HepG2 (cell line): ENCODE results near the gene FBXO24. TPM values are rescaled to one million over a fixed set of nuclear protein-coding genes. Genes with fewer than 3 reads are reported as not detected.

Experiments used
- ARID5B ChIP-seq: IDR thresholded peaks from 2 replicates; pipeline ENCODE4 v1.4.0; 2020; ENCODE audit warnings: mild to moderate bottlenecking, missing genetic modification reagents
- BRCA1 ChIP-seq: sonication (generic); formaldehyde crosslinking; IDR thresholded peaks from 2 replicates; pipeline ENCODE4 v1.4.0; 2020; ENCODE audit warnings: missing genetic modification reagents
- ELF1 ChIP-seq: sonication (generic); formaldehyde crosslinking; IDR thresholded peaks from 2 replicates; pipeline ENCODE4 v1.4.0; 2020; ENCODE audit warnings: missing genetic modification reagents
- ETV5 ChIP-seq: IDR thresholded peaks from 2 replicates; pipeline ENCODE4 v1.6.1; 2018; ENCODE audit warnings: missing biosample characterization, missing genetic modification reagents, inconsistent platforms, borderline replicate concordance
- KDM1A ChIP-seq: IDR thresholded peaks from 2 replicates; pipeline ENCODE4 v1.6.1; 2016; ENCODE audit warnings: missing compliant biosample characterization
- MXD4 ChIP-seq: IDR thresholded peaks from 2 replicates; pipeline ENCODE4 v1.6.1; 2016; ENCODE audit warnings: mild to moderate bottlenecking, missing biosample characterization, missing genetic modification reagents
- NCOA2 ChIP-seq: sonication (generic); formaldehyde crosslinking; IDR thresholded peaks from 2 replicates; pipeline ENCODE4 v1.8.0; 2022; ENCODE audit warnings: inconsistent platforms
- NFIB ChIP-seq: sonication (generic); formaldehyde crosslinking; IDR thresholded peaks from 2 replicates; pipeline ENCODE4 v1.9.0; 2021; ENCODE audit warnings: missing genetic modification reagents, mild to moderate bottlenecking, borderline replicate concordance
- NR2F6 ChIP-seq, 2 experiments: IDR thresholded peaks; 2 replicates each; pipeline ENCODE4 v1.6.1; 2016; ENCODE audit warnings: antibody characterized with exemption in 1 of 2, mild to moderate bottlenecking in 1 of 2
- RNF2 ChIP-seq: fragments of 450-650 bp; conservative IDR thresholded peaks from 2 replicates; pipeline ENCODE4 v1.6.1; 2016; ENCODE audit warnings: low read depth
- SRY ChIP-seq: sonication (generic); formaldehyde crosslinking; IDR thresholded peaks from 2 replicates; pipeline ENCODE4 v1.8.0; 2022; ENCODE audit warnings: mild to moderate bottlenecking, missing genetic modification reagents
- STAT6 ChIP-seq: sonication (generic); formaldehyde crosslinking; IDR thresholded peaks from 2 replicates; pipeline ENCODE4 v1.4.0; 2020; ENCODE audit warnings: missing genetic modification reagents, mild to moderate bottlenecking, borderline replicate concordance
- ZBTB21 ChIP-seq: sonication (generic); formaldehyde crosslinking; IDR thresholded peaks from 2 replicates; pipeline ENCODE4 v1.4.0; 2020; ENCODE audit warnings: missing genetic modification reagents
- ZNF292 ChIP-seq: sonication (generic); formaldehyde crosslinking; IDR thresholded peaks from 2 replicates; pipeline ENCODE4 v1.8.1; 2022; ENCODE audit warnings: mild to moderate bottlenecking, low read depth, missing genetic modification reagents, borderline replicate concordance
- ZNF33A ChIP-seq: sonication (generic); formaldehyde crosslinking; IDR thresholded peaks from 2 replicates; pipeline ENCODE4 v1.5.1; 2020; ENCODE audit warnings: missing genetic modification reagents, mild to moderate bottlenecking, moderate library complexity, borderline replicate concordance
- ZNF34 ChIP-seq: sonication (generic); formaldehyde crosslinking; IDR thresholded peaks from 2 replicates; pipeline ENCODE4 v1.4.0; 2020; ENCODE audit warnings: mild to moderate bottlenecking, missing genetic modification reagents, borderline replicate concordance
- ZNF816 ChIP-seq: sonication (generic); formaldehyde crosslinking; IDR thresholded peaks from 2 replicates; pipeline ENCODE4 v1.8.0; 2022; ENCODE audit warnings: missing genetic modification reagents, mild to moderate bottlenecking, borderline replicate concordance
- ZNF883 ChIP-seq: sonication (generic); formaldehyde crosslinking; IDR thresholded peaks from 2 replicates; pipeline ENCODE4 v1.5.1; 2020; ENCODE audit warnings: mild to moderate bottlenecking, missing genetic modification reagents; ENCODE audit errors: not compliant biosample characterization
- polyA plus RNA-seq, 8 experiments: library from polyadenylated mRNA; depleted of rRNA in 3 of 8; stranded (reverse) in 7 of 8; unstranded in 1 of 8; fragments of >200 nt; fragmentation: Illumina TruSeq in 4 of 8; extraction: Trizol in 4 of 8; gene quantifications; 2 replicates each; pipeline versions ENCODE4 v1.2.1 to v1.2.3, GENCODE V29; 2011 to 2016; ENCODE audit warnings: low read depth in 4 of 8, missing spikeins in 1 of 8, mixed read lengths in 1 of 8; ENCODE audit not compliant: insufficient read depth in 1 of 8
- total RNA-seq, 5 experiments: library from RNA; depleted of rRNA; stranded (reverse); fragments of >200 nt; fragmentation: Illumina TruSeq; extraction: Trizol; gene quantifications; 2 replicates each; pipeline ENCODE4 v1.2.3, GENCODE V29; 2016; ENCODE audit warnings: low read depth in 1 of 5
- TF ChIP-seq, protein P1 (sequence below): sonication (generic); formaldehyde crosslinking; IDR thresholded peaks from 2 replicates; pipeline ENCODE4 v1.5.1; 2020; ENCODE audit warnings: missing genetic modification reagents, mild to moderate bottlenecking, borderline replicate concordance
- TF ChIP-seq, protein P2 (sequence below): sonication (generic); formaldehyde crosslinking; IDR thresholded peaks from 2 replicates; pipeline ENCODE4 v1.5.0; 2020; ENCODE audit warnings: mild to moderate bottlenecking, low read depth, missing genetic modification reagents, borderline replicate concordance

FBXO24 gene
- total and polyA plus RNA-seq, 2 of the 13 experiments (the other 11 are each of a cell fraction or from before 2014, with no cell fraction given) = 0.20 to 0.55 TPM

DNA sequence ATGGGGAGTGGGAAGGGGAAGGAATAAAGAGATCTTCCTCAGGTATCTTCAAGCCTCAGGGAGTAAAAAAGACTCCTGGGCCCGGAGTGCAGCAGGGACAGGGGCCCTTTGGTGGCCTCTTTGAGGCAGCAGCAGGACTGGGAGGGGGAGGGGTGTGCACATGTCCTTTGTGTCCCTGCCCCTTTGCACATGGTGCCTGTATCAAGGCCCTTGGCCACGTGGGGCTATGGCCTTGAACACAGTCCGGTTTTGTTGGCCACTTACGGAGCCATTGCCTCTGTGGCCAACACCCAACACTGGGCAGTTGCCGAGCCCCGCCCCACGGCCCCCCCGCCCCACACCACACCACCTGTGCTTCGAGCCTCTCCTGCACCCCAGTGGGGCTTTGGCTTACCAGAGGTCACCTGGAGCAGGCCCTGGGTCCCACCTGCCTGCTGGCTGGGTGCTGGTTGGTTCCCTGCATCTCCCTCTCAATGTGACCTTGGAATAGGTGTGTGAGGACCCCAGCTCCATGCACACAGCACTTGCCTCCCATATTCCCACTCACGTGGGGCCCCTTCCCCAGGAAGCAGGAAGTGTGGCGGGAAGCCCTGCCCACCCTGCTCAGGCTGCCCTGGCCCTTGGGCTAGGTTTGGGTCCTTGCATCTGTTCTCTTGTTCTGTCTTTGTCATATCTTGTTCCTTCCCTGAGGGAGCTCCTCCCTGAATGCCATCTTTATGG lies 17.8 kb upstream of the FBXO24 start (continued):
- TF ChIP-seq, protein P1, sequence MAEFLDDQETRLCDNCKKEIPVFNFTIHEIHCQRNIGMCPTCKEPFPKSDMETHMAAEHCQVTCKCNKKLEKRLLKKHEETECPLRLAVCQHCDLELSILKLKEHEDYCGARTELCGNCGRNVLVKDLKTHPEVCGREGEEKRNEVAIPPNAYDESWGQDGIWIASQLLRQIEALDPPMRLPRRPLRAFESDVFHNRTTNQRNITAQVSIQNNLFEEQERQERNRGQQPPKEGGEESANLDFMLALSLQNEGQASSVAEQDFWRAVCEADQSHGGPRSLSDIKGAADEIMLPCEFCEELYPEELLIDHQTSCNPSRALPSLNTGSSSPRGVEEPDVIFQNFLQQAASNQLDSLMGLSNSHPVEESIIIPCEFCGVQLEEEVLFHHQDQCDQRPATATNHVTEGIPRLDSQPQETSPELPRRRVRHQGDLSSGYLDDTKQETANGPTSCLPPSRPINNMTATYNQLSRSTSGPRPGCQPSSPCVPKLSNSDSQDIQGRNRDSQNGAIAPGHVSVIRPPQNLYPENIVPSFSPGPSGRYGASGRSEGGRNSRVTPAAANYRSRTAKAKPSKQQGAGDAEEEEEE (CRISPR knock-in tag) = no peak; the same call in 1 of the 2 replicates
- TF ChIP-seq BRCA1 (CRISPR knock-in tag) (peak; percentile 73; the same call in 1 of the 2 replicates), STAT6 (CRISPR knock-in tag) (0 out of 2 replicates have a peak, but pooled peaks have one; percentile 52), RNF2 (peak; percentile 72; the same call in 1 of the 2 replicates), NCOA2 (CRISPR knock-in tag) (peak; percentile 68; the same call in 1 of the 2 replicates), KDM1A (CRISPR knock-in tag) (no peak), ZNF34 (CRISPR knock-in tag) (no peak; the same call in 1 of the 2 replicates), NR2F6 (IDR thresholded peaks at IDR 0.05) (no peak), NR2F6 (CRISPR knock-in tag; IDR thresholded peaks at IDR 0.05) (peak; percentile 76), MXD4 (CRISPR knock-in tag) (peak; percentile 85; the same call in 1 of the 2 replicates), ZNF33A (CRISPR knock-in tag) (no peak), ZNF292 (CRISPR knock-in tag) (no peak; the same call in 1 of the 2 replicates), ELF1 (CRISPR knock-in tag) (peak; percentile 78), ZNF883 (CRISPR knock-in tag) (no peak), ZBTB21 (no peak), ETV5 (CRISPR knock-in tag) (peak; percentile 26; the same call in 1 of the 2 replicates), ZNF816 (CRISPR knock-in tag) (no peak; the same call in 1 of the 2 replicates), NFIB (CRISPR knock-in tag) (no peak), SRY (CRISPR knock-in tag) (no peak; the same call in 1 of the 2 replicates), ARID5B (CRISPR knock-in tag) (peak; percentile 79)
- TF ChIP-seq, protein P2, sequence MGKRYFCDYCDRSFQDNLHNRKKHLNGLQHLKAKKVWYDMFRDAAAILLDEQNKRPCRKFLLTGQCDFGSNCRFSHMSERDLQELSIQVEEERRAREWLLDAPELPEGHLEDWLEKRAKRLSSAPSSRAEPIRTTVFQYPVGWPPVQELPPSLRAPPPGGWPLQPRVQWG = peak; percentile 79; the same call in 1 of the 2 replicates
